Amniotic epithelial cell (primary cell): ENCODE data around the gene RHOT1.
"Not testable (repeated sequence)": the region's sequence is repeated elsewhere in the genome, so short reads cannot be mapped to it uniquely, and the experiment has no call there.

Source experiments
- DNase-seq: peaks from one replicate; pipeline ENCODE4 v3.0.0-alpha.2; 2010; ENCODE audit warnings: low read depth

RHOT1 gene

DNA sequence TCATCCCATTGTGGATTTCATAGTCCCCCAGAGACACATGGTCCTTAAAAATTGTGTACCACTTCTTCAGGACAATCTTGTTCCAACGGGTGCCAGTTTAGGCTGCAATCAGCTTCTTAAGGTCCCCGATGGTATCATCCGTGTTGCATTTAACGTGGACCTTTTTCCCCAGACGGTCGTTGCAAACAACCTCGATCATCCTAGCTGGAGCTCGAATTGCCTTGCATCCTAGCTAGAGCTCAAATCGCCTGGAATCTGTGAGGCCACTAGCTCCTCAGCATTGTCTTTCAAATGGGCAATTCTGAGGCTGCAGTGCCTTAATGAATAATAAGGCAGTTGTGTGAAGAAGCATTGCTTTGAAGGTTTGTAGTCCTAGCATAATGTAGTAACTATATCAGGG is 85.6 kb downstream of the RHOT1 start:
- no peak for DNase-seq

DNA sequence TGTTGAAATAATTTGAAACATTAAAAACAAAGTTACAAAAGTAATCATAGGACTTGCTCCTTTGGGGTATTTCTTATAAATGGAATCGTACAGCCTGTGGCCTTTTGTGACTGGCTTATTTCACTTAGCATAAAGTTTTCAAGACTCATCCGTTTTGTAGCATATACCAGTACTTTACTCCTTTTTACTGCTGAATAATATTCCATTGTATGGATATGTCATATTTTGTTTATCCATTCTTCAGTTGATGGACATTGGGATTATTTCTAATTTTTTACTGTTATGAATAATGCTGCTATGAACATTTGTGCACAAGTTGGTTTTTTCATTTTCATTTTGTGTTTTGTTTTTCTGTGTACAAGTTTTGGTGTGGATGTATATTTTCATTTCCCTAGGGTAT is 93.3 kb downstream of the RHOT1 start:
- no peak for DNase-seq

DNA sequence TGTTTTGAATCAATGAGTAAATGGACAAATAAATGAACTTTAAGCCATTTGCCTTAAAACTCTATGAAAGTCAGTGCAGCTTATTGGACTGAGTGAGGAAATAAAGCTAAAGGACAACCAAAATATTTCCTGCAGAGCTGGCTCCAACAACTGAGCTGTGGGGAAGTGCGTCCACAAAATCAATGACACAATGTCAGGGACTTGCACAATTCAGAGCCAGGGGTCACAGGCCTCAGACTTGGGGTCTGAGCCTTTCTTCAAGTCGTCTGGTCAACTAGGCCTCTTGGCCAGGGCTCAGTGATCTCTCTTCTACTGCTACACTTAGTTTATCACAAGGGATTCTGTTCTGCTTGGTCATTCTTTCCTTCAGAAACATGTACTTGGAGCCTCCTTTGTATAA is 97.2 kb downstream of the RHOT1 start:
- no peak for DNase-seq

DNA sequence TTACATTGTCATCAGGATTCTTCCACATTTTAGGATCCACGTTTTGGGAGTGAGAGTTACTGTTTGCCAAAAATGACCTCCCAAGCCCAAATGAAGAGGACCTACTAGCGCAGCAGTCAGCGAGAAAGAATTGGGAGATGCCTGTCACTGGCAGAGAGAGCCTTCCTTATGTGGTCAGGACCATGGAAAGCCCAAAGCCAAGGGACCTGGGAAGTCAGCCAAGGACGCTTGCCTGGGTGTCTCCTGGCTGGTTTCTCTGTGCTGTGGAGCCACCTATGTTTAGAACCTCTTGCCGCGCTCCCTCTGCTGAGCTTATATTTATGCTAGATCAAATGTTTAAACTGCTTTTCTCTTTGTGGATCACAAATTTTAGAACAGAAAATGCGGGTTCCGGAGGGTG is 98.4 kb downstream of the RHOT1 start:
- peak; percentile 22 for DNase-seq

DNA sequence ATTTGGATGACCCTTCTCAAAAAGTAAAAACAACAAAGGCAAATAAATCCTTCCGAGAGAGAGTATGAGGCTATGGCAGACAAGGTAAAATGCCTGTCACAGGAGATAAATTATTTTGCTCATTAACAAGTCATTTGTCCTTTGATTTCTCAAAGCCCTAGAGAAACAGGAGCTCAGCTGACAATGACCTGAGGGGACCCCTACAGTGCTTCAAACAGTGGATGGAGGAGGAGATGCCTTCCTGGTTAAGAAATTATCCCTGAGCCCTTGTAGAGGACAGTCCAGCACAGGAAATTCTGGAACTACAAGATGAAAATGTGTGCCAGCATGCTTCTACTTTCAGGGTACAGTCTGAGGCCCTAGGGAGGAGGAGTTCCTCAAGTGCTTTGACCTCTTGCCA is 99.3 kb downstream of the RHOT1 start:
- DNase-seq: no peak

DNA sequence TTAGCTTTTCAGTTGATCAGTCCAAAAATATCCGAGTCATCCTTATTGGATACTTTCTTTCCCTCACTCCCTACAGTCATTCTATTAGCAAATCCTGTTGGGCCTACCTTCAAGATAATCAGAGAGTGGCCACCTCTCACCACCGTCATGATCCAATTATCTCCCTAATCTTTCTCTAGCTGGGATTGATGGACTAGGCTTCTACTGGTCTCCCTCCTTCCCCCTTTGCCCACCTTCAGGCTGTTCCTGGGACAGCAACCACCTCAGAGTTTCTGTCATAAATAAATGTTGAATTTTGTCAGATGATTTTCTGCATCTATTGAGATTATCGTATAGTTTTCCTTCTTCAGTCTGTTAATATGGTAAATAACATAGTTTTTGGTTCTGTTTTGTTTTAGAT is 107.2 kb downstream of the RHOT1 start:
- no peak for DNase-seq

DNA sequence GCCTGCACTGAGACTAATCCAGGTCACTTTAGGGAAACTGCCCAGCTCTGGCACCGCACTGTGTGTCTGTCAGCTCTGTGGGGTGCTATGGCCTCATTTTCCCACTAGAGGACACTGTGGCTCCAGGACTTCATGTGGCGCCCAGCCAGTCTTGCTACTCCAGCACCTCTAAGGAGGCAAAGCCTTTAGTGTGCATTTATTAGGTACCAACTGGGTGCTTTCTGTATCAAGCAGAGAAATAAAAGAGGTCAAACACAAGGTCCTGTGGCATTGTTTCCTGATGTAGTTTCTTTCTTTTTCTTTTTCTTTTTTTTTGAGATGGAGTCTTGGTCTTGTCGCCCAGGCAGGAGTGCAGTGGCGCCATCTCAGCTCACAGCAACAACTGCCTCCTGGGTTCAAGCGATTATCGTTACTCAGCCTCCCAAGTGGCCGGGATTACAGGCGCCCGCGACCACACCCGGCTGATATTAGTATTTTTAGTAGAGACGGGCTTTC is 110.9 kb downstream of the RHOT1 start:
- peak; percentile 57 for DNase-seq

DNA sequence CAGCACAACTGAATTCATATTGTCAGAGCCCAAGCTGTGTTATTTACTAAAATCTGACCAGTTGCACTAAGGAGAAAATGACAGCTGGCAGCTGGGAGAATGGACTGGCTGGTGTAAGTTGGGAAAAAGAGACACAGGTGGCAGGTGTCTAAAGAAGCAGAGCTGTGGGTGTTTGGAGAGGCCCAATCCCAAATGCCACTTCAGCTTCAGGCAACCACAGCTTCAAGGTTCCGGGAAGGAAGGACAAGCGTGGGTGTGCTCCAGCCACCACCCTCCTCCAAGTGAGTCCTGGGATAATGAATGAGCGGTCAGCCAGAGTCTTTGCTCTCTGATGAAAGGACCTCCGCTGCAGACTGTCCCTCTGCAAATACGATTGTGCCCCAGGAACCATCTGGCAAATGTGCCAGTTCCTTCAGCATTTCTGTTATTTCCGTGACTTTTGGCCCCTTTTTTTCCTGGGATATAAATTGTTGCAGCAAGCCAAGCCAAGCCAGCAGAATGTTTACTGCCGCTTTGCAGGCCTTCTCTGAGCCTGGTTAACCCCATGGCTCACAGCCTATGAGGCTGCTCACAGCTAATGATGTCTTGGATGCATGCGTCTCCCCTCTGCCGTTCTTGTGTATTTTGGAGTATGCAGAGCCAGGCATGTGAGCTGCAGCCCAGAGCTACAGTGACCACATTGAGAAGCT is 113.9 kb downstream of the RHOT1 start:
- no peak for DNase-seq

DNA sequence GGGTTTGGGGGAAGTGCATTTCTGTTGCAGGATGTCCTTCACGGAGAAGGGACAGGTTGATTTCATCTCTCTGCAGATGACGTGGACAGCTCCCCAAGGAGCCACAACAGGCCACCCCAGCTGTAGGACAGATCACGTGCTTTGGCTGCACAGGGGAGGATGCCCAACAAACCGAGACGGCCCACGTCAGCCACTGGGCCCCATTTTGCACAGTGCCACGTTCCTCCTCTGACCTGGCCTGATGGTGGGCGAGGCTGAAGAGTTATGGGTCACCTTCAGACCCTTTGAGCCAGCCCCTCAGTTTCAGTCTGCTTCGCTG is 114.4 kb downstream of the RHOT1 start:
- DNase-seq: no peak

DNA sequence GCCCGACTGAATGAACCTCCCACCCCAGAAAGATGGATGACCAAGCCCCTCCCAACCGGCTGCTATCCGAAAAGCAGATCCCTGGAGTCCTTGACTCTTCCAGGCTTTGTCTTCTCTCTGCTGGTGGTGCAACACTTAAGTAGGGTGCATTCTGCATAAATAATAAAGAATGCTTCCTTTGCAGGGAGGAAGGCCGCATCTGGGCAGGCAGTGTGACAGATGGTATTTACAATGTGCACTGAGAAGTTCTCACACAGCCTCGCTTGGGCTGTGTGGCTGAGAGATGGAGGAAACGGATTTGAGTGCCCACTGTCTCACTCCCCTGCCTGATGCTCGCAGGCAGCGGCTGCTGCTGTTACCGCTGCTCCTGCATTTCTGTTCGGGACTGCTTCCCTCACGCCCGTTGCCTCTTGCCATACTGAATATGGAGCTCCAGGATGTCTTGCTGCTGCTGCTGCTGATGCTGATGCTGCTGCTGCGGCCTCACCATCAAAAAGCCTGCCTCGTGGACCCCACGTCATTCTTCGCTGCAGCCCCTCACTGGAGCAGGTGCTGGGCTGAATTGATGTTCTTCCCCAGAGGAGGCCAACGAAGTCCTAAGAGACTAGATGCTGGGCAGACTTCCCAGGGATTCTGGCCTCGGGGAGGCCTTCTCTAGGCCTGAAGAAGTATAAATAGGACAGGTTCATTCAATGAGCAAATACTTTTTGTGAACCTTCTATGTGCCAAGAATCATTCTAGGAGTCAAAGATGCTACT is 116.3 kb downstream of the RHOT1 start:
- peak; percentile 23 for DNase-seq

DNA sequence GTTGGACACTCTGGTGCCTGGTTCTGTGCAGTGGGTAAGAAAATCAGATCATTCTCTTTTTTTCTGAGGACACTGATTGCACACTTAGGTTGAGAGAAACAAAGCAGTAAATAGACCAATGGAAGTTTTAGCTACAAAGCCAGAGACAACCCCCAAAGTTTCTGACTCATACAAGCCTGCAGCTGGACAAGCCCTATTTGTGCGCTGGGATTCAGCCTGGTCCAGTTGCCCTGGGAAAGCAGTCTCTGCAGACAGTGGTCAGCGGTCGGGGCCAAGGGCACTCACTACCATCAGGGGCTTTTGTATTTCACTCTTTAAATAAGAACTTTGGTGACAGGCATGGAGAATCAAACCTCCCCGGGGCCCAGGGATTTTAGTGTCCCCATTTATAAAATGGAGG is 117.3 kb downstream of the RHOT1 start:
- DNase-seq: peak; percentile 78

DNA sequence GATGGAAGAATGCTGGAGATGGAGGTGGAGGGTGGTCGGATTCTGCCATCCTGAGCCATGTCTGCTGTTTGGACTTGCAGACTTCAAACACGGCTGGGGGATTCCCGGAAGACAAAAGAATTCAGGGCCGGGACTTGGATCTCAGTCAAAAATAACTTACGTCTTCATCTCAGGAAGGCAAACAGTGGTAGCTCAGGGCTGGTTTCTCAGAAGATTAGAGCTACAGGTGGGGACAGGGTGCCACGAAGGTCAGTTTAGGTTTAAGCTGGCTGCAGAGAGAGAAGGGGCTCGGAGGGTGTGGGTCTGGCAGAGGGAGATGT is 119.1 kb downstream of the RHOT1 start:
- no peak for DNase-seq

DNA sequence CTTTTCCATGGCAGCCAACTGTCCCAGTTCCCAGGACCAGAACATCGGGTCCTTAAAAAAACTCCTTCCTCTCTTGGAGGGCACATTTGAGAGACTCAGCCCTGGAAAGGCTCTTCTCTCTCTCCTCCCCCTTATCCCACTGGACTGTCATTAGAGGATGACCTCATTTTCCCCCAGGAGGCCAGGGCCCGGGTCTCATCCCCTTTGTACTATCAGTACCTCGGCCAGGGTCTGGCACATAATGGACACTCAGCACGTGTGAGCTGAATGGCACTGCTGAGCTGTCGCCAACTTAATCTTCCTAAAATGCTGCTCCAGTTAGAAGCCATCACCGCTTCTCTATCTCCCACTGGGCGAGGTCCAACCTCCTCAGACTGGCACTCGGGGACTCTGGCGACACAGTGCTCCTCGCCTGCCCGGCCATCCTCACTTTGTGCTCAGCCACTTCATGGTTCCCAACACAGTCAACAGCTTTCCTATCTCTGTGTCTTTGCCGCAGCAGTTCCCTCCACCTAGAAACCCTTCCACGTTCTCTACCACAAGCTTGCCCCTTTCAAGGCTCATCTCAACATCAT is 119.7 kb downstream of the RHOT1 start:
- DNase-seq: no peak

DNA sequence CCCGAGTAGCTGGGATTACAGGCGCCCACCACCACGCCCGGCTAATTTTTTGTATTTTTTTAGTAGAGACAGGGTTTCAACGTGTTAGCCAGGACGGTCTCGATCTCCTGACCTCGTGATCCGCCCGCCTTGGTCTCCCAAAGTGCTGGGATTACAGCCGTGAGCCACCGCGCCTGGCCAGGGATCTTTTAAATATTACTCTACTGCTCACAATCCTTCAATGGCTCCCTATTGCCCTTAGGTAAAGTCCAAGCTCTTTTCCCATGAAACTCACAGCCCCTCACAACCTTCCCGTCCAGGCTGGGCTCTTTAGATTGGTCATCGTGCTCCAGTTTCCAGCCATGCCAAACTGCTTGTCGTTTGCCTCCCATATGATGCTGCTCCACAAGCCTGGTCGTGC is 121.2 kb downstream of the RHOT1 start:
- DNase-seq: not testable (repeated sequence)

DNA sequence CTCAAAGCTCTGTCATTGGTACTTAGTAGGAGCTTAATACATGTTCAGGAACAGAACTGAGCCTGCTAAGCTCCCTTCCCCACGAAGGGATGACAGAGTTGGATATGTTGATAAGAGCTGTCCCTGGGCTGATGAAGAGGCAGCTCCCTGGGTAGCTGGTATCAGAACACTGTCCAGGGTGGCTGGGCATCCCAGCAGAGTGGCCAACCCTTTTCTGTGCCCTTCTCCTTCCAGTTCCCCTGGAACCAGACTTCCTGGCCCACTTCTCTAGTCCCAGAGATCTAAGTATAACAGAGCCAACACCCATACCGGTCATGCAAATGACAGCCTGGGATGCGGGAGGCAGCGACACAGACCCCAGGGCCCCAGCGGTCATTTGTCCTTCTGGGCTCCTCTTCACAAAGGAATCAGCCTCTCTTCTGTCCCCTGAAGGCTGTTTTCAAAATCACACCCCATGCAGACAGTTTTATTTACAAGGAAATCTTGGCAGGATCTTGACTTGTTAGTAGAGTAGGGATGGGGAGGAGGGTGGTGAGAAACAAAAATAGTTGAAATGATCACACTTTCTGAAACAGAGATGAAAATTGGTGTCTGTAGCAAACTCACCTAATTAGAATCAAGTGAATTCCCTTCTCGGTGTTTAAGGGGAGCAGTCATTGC is 122.0 kb downstream of the RHOT1 start:
- DNase-seq: no peak

DNA sequence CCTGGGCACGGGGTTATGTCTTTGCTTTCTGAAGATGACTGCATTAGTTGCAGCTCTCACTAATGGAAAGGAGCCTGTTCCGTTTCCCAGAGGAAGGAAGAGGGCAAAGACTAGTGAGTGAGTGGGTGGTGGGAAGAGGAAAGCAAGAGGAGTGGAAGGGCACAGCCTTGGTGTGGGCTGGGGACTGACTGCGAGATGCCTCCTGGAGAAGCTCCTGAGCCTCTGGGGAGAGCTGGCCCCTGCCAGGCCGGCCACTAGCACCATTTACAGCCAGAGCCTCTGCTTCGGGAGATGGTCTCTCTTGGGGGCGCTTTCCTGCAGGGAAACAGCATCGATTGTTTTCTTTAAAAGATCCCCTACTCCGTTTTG is 122.5 kb downstream of the RHOT1 start:
- no peak for DNase-seq

DNA sequence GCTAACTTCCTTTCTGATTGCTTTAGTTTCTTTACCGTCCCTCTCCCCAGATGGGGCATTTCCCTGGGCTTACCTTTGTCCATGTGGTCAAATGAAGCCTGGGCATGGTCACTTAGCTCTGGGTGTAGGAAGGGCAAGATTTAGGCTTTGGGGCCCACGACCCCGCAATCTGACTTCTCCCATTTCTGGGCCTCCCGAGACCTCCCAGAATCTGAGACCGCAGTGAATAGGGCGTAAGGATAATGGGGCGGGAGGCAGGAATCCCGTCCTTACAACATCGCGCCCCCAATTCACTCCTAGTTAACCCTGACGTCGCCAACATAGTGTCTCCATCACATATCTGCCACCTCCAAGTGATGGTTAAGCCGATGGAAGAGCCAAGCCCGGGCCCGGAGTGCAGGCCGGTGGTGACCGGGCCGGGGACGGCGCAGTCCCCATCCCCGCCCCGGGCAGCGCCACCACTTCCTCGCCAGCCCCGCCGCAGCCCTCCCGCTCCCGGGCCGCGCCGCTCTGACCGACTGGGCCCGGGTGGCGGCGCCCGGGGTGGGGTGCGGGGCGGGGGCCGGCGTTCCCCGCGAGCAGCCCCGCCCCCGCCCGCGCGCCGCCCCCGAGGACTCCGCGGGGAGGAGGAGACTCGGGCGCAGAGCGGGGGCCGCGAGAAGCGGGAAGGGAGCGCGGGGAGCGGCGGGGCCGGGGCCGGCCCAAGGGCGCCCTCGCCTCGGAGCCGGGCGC is 123.1 kb downstream of the RHOT1 start, which contains the start of gene RHBDL3:
Gene RHBDL3 (plus strand): TSS at position 641 of the 732 bp plus-strand sequence. CDS start 358 bp downstream, outside the sequence.
- DNase-seq: no peak

DNA sequence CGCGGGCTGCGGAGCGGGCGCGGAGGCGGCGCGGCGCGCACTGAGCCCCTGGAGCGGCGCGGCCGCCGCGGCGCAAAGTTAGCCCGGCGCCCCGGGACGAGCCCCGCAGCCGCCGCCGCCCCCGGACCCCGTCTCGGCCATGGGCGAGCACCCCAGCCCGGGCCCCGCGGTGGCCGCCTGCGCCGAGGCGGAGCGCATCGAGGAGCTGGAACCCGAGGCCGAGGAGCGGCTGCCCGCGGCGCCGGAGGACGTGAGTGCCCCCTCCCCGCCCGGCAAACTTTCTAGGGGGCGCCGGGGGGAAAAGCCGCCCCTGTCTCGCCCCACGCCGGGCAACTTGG is 123.7 kb downstream of the RHOT1 start:
- DNase-seq: no peak

DNA sequence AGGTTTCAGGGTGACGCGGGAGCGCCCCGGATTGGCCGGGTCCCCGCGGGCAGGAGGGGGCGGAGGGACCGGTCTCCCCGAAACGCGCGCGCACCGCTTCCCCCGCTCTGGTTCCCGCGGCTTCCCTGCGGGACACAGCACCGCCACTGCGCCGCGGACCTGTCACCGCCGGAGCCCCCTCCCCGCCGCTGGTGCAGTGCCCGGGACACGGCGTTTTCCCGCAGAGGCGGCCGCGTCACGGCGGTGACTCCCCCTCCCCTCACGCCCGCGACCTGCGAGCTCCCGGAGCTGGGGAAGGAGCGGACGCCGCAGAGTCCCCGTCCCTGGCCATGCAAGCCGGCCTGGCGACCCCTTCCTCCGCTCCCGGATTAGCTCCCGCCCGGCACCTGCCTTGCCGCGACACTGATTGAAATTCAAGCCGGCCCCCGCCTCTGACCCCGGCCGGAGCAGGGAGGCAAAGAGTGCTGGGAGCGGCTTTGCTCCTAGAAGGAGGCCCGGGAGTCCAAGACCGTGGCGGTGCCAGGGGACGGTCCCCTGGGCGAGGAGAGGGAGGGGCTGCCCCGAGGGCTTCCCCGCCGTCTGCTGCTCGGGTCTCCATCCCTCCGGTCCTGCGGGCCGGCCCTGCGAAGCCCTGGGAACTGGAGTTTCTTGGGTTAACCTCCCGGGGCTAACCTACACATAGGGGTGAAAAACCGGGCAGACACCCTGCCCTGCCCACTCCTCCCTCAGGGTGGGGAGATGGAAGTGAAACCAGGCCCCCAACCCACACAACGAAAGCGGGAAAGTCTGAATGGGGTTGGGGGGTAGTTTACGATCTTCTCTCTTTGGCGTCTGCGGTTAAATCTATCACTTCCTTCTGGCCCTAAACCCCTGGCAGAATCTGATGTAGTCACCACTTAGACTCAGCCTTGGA is 124.3 kb downstream of the RHOT1 start:
- no peak for DNase-seq

DNA sequence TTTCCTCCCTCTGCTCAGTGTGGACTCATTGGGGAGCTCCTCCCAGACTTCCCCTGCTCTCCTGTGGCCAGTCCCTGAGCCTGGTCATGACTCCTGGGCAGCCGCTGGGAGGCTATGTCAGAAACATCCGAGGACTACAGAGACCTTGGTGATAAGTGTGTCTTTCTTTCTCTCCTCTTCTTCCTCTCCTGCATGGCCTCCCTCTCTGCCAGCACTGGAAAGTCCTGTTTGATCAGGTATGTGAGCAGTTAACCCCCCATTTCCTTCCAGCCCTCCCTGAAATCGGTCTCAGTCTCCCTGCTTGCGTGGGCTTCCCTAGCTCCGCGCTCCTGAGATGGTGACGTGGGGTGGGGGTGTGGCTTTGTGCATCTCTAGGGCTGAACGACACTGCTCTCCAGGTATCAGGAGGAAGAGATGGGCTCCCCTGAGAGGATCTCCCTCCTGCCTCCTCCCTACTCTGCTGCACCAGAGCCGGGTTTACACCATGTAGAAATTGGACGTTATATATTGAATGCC is 125.4 kb downstream of the RHOT1 start:
- DNase-seq: no peak

DNA sequence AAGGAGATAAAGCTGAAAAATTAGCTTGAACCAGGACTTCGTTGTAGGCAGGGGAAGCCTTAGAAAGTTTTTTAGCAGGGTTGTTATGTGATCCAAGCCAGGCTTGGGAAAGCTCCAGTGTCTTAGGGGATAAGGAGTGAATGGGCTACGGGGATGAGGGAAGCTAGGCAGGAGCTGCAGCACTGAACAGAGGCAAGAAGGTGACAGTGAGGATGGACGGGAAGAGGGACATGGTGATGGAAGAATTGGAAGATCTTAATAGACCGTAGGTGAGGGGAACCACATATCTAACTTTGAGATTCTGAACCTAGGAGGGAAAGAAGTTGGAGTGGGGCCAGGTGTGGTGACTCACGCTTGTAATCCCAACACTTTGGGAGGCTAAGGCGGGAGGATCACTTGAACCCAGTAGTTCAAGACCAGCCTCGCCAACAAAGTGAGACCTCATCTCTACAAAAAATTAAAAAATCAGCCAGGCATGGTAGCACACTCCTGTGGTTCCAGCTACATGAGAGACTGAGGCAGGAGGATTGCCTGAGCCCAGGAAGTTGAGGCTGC is 126.5 kb downstream of the RHOT1 start:
- DNase-seq: no peak
